Esophagus squamous epithelium (tissue), 4 donors: ENCODE results near the gene HS2ST1.

Experiments
- POLR2A ChIP-seq, 4 donors: fragments of 450-650 bp; IDR thresholded peaks; one replicate each; pipeline ENCODE4 v1.6.1; 2017; ENCODE audit warnings: antibody characterized with exemption in 4 of 4, mild to moderate bottlenecking in 4 of 4, moderate library complexity in 3 of 4
- TF ChIP-seq, protein P1 (sequence below), 6 experiments: fragments of 450-650 bp in 4 of 6; fragments of 200-600 bp in 2 of 6; sonication (generic) in 2 of 6; IDR thresholded peaks; one replicate each; pipeline ENCODE4 v1.5.1; 2016 to 2019; ENCODE audit warnings: antibody characterized with exemption in 6 of 6, mild to moderate bottlenecking in 4 of 6, moderate library complexity in 4 of 6

DNA sequence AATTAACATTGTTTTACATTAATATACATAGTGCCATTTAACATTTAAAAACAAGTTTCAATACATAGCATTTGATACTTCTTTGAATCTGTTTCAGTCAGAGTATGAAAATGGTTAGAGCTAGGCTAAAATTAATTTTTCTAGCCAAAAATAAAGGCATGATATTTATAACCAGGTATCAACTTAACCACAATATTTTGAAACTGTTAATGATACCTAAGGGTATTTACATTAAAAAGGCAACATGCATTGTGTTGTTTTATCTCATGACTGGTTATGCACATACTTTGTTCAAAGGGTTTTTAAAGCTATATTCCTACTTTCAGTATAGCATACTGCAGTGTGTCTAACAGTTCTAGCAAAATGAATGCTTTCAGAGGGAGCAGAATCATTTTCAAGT lies 130.0 kb downstream of the HS2ST1 start:
- TF ChIP-seq, protein P1, sequence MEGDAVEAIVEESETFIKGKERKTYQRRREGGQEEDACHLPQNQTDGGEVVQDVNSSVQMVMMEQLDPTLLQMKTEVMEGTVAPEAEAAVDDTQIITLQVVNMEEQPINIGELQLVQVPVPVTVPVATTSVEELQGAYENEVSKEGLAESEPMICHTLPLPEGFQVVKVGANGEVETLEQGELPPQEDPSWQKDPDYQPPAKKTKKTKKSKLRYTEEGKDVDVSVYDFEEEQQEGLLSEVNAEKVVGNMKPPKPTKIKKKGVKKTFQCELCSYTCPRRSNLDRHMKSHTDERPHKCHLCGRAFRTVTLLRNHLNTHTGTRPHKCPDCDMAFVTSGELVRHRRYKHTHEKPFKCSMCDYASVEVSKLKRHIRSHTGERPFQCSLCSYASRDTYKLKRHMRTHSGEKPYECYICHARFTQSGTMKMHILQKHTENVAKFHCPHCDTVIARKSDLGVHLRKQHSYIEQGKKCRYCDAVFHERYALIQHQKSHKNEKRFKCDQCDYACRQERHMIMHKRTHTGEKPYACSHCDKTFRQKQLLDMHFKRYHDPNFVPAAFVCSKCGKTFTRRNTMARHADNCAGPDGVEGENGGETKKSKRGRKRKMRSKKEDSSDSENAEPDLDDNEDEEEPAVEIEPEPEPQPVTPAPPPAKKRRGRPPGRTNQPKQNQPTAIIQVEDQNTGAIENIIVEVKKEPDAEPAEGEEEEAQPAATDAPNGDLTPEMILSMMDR (IDR thresholded peaks at IDR 0.05) = no peak
- TF ChIP-seq POLR2A (IDR thresholded peaks at IDR 0.05) = no peak
